Measurements from ENCODE around the gene UPK3BL2.
"Not testable (repeated sequence)": the region's sequence is repeated elsewhere in the genome, so short reads cannot be mapped to it uniquely, and the experiment has no call there.

The UPK3BL2 gene

GRCh38 chr7:102514881-102515721 lies 28.4 kb downstream of the UPK3BL2 start:
- WGBS (ENCODE audit: extremely low coverage, insufficient coverage, insufficient read length) = no CpG with 5 or more reads among the region's 15 CpGs
- not testable (repeated sequence) for H3K4me1 ChIP-seq (ENCODE audit: control insufficient read depth in 1 of 2, insufficient read depth in 2 of 2, low read length in 2 of 2); H2AK5ac ChIP-seq (ENCODE audit: low read length); H3K27ac ChIP-seq (ENCODE audit: low read depth, low read length); H4K8ac ChIP-seq (ENCODE audit: low read depth, low read length); DNase-seq; H3K27me3 ChIP-seq (ENCODE audit: insufficient read depth, low read length); H4K12ac ChIP-seq (ENCODE audit: low read depth, low read length); H3K4me3 ChIP-seq (ENCODE audit: low read depth, low read length); H2AFZ ChIP-seq (ENCODE audit: insufficient read depth, low read length, poor library complexity); H3K14ac ChIP-seq (ENCODE audit: low read length); H2BK120ac ChIP-seq (ENCODE audit: insufficient read depth, low read length, poor library complexity); H3K18ac ChIP-seq (ENCODE audit: low read length); H3K9me3 ChIP-seq (ENCODE audit: insufficient read depth, low read depth, low read length); H3K36me3 ChIP-seq (ENCODE audit: control insufficient read depth in 1 of 2, insufficient read depth in 2 of 2, low read length in 2 of 2); H2BK12ac ChIP-seq (ENCODE audit: low read length); H3K79me2 ChIP-seq (ENCODE audit: control insufficient read depth, insufficient read depth, low read length, poor library complexity); H4K91ac ChIP-seq (ENCODE audit: low read depth, low read length); H3K4ac ChIP-seq (ENCODE audit: low read depth, low read length); H3K4me2 ChIP-seq (ENCODE audit: low read length); H3K23ac ChIP-seq (ENCODE audit: low read length); H3K9ac ChIP-seq (ENCODE audit: low read length); H2BK5ac ChIP-seq (ENCODE audit: low read depth, low read length, poor library complexity); H3K79me1 ChIP-seq (ENCODE audit: low read length)

- no CpG with 5 or more reads among the region's 5 CpGs for WGBS (ENCODE audit: extremely low coverage, insufficient coverage, insufficient read length)
- H2BK120ac ChIP-seq (ENCODE audit: insufficient read depth, low read length, poor library complexity); H2BK5ac ChIP-seq (ENCODE audit: low read depth, low read length, poor library complexity); H3K9me3 ChIP-seq (ENCODE audit: insufficient read depth, low read depth, low read length); H3K79me2 ChIP-seq (ENCODE audit: control insufficient read depth, insufficient read depth, low read length, poor library complexity); H3K9ac ChIP-seq (ENCODE audit: low read length); H2AK5ac ChIP-seq (ENCODE audit: low read length); H3K23ac ChIP-seq (ENCODE audit: low read length); H4K12ac ChIP-seq (ENCODE audit: low read depth, low read length); H3K27me3 ChIP-seq (ENCODE audit: insufficient read depth, low read length); H3K36me3 ChIP-seq (ENCODE audit: control insufficient read depth in 1 of 2, insufficient read depth in 2 of 2, low read length in 2 of 2); H3K4me1 ChIP-seq (ENCODE audit: control insufficient read depth in 1 of 2, insufficient read depth in 2 of 2, low read length in 2 of 2); H3K4ac ChIP-seq (ENCODE audit: low read depth, low read length); H3K4me2 ChIP-seq (ENCODE audit: low read length); DNase-seq; H3K27ac ChIP-seq (ENCODE audit: low read depth, low read length); H3K79me1 ChIP-seq (ENCODE audit: low read length); H3K4me3 ChIP-seq (ENCODE audit: low read depth, low read length): not testable (repeated sequence)
- H4K8ac ChIP-seq (ENCODE audit: low read depth, low read length) = peak overlapping the region; percentile 25
- peak overlapping the region; percentile 15 for H2BK12ac ChIP-seq (ENCODE audit: low read length)
- peak overlapping the region; percentile 54 for H3K18ac ChIP-seq (ENCODE audit: low read length)
- peak overlapping the region; percentile 16 for H3K14ac ChIP-seq (ENCODE audit: low read length)
- peak overlapping the region; percentile 36 for H4K91ac ChIP-seq (ENCODE audit: low read depth, low read length)
- H2AFZ ChIP-seq (ENCODE audit: insufficient read depth, low read length, poor library complexity) = peak overlapping the region; percentile 52
Measured at GRCh38 chr7:102512642-102513221, 30.8 kb downstream of the UPK3BL2 start.

- not testable (repeated sequence) for H3K18ac ChIP-seq (ENCODE audit: low read length); H4K12ac ChIP-seq (ENCODE audit: low read depth, low read length); H3K14ac ChIP-seq (ENCODE audit: low read length); H3K79me1 ChIP-seq (ENCODE audit: low read length); H4K8ac ChIP-seq (ENCODE audit: low read depth, low read length); H2BK120ac ChIP-seq (ENCODE audit: insufficient read depth, low read length, poor library complexity); H4K91ac ChIP-seq (ENCODE audit: low read depth, low read length); H3K4ac ChIP-seq (ENCODE audit: low read depth, low read length); H3K9ac ChIP-seq (ENCODE audit: low read length); H3K23ac ChIP-seq (ENCODE audit: low read length); H3K27me3 ChIP-seq (ENCODE audit: insufficient read depth, low read length); H3K36me3 ChIP-seq (ENCODE audit: control insufficient read depth in 1 of 2, insufficient read depth in 2 of 2, low read length in 2 of 2); H3K4me1 ChIP-seq (ENCODE audit: control insufficient read depth in 1 of 2, insufficient read depth in 2 of 2, low read length in 2 of 2); H2BK5ac ChIP-seq (ENCODE audit: low read depth, low read length, poor library complexity); H2AK5ac ChIP-seq (ENCODE audit: low read length); H3K4me2 ChIP-seq (ENCODE audit: low read length); H3K9me3 ChIP-seq (ENCODE audit: insufficient read depth, low read depth, low read length); H3K4me3 ChIP-seq (ENCODE audit: low read depth, low read length); DNase-seq; H2AFZ ChIP-seq (ENCODE audit: insufficient read depth, low read length, poor library complexity); H2BK12ac ChIP-seq (ENCODE audit: low read length); H3K27ac ChIP-seq (ENCODE audit: low read depth, low read length); H3K79me2 ChIP-seq (ENCODE audit: control insufficient read depth, insufficient read depth, low read length, poor library complexity)
- whole genome bisulfite sequencing (ENCODE audit: extremely low coverage, insufficient coverage, insufficient read length) = no CpG with 5 or more reads among the region's 30 CpGs
Measured at GRCh38 chr7:102511860-102512522, 31.5 kb downstream of the UPK3BL2 start.

GRCh38 chr7:102510575-102510974 lies 32.9 kb downstream of the UPK3BL2 start:
- H3K36me3 ChIP-seq (ENCODE audit: control insufficient read depth in 1 of 2, insufficient read depth in 2 of 2, low read length in 2 of 2); H2BK12ac ChIP-seq (ENCODE audit: low read length); H3K4ac ChIP-seq (ENCODE audit: low read depth, low read length); H2AK5ac ChIP-seq (ENCODE audit: low read length); H3K79me1 ChIP-seq (ENCODE audit: low read length); H4K8ac ChIP-seq (ENCODE audit: low read depth, low read length); H3K23ac ChIP-seq (ENCODE audit: low read length); H4K12ac ChIP-seq (ENCODE audit: low read depth, low read length); H4K91ac ChIP-seq (ENCODE audit: low read depth, low read length); H3K18ac ChIP-seq (ENCODE audit: low read length); H3K4me3 ChIP-seq (ENCODE audit: low read depth, low read length); H2BK5ac ChIP-seq (ENCODE audit: low read depth, low read length, poor library complexity); H3K14ac ChIP-seq (ENCODE audit: low read length); H3K4me1 ChIP-seq (ENCODE audit: control insufficient read depth in 1 of 2, insufficient read depth in 2 of 2, low read length in 2 of 2); H3K27ac ChIP-seq (ENCODE audit: low read depth, low read length); H3K9me3 ChIP-seq (ENCODE audit: insufficient read depth, low read depth, low read length); H3K79me2 ChIP-seq (ENCODE audit: control insufficient read depth, insufficient read depth, low read length, poor library complexity); H3K4me2 ChIP-seq (ENCODE audit: low read length); H2AFZ ChIP-seq (ENCODE audit: insufficient read depth, low read length, poor library complexity); H3K27me3 ChIP-seq (ENCODE audit: insufficient read depth, low read length); H3K9ac ChIP-seq (ENCODE audit: low read length); DNase-seq; H2BK120ac ChIP-seq (ENCODE audit: insufficient read depth, low read length, poor library complexity): not testable (repeated sequence)
- no CpG with 5 or more reads among the region's 8 CpGs for WGBS (ENCODE audit: extremely low coverage, insufficient coverage, insufficient read length)

Data from trophoblast cell (in vitro differentiated cells and primary cell).